ENCODE data around the gene TOM1L2.

TOM1L2 gene

DNA sequence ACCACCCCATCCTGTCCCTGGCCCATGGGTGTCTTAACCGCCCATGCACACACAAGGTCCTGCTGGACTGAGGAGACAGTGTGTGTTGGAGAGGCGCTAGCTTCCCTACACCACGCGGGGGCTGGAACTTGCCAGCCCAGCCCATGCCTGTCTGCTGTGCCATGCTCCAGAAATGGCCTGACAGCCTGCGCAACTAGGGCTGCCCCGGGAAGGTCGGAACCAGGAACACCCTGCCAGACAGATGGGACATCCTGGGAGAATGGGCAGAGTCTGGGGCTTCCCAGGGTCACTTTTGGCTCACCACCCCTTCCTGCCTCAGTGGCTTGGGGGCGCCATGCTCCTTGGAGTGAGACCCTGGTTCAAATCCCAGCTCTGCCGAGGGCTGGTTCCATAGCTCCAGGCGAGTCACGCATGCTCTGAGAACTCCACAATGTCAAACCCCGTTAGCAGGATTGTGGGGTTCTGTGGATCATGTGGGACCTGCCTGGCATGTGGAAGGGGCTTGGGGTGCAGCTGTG is 171.6 kb downstream of the TOM1L2 start:
- DNase-seq: no peak

GRCh38 chr17:17798573-17799255 is 173.5 kb downstream of the TOM1L2 start:
- no peak for DNase-seq

GRCh38 chr17:17798010-17798556 is 174.1 kb downstream of the TOM1L2 start:
- DNase-seq: no peak

- no peak for DNase-seq
Measured at GRCh38 chr17:17797119-17797809, 174.9 kb downstream of the TOM1L2 start.

- DNase-seq: no peak
Measured at GRCh38 chr17:17796787-17797061, 175.5 kb downstream of the TOM1L2 start.

GRCh38 chr17:17795946-17796786 is 176.0 kb downstream of the TOM1L2 start:
- DNase-seq: no peak

DNA sequence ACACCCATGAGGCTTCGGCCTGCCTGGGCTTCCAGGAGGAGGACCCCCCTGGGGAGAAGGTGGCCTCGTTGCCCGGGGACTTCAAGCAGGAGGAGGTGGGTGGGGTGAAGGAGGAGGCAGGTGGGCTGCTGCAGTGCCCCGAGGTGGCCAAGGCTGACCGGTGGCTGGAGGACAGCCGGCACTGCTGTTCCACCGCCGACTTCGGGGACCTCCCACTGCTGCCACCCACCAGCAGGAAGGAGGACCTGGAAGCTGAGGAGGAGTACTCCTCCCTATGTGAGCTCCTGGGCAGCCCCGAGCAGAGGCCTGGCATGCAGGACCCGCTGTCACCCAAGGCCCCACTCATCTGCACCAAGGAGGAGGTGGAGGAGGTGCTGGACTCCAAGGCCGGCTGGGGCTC is 176.9 kb downstream of the TOM1L2 start:
- no peak for DNase-seq

GRCh38 chr17:17794382-17794781 is 177.8 kb downstream of the TOM1L2 start:
- no peak for DNase-seq
